K562 (cell line): ENCODE data around the gene OR51L1. TPM values are rescaled to one million over a fixed set of nuclear protein-coding genes. Genes with fewer than 3 reads are reported as not detected.

ENCODE experiments used
- ATAC-seq: fragments of 200-7000 bp; cut with Tn5 transposase; 3 replicates; pipeline ENCODE4 v1.9.1; 2020; ENCODE audit warnings: moderate library complexity
- BruUV-seq: library from RNA; stranded (reverse); fragments of 400-500 nt; replicated peaks from 2 replicates; lab custom pipeline; 2021; lab: Mats Ljungman, UMichigan
- CTCF ChIA-PET: fragments of 300-600 bp; formaldehyde crosslinking; extraction: SDS; loops from one replicate; lab custom pipeline; 2021; ENCODE audit warnings: low intra/inter-chr PET ratio; lab: Yijun Ruan, JAX
- POLR2A ChIA-PET: fragments of 300-600, 350-650 bp; sonication (Branson Sonifier 250); formaldehyde crosslinking; extraction: SDS; loops from one replicate; lab custom pipeline; 2021; ENCODE audit warnings: antibody characterized with exemption, inconsistent platforms; lab: Yijun Ruan, JAX
- DNase-seq, 4 experiments: peaks; one replicate each; pipeline versions ENCODE4 v3.0.0 to v3.0.0-alpha.2; 2011 to 2018; ENCODE audit warnings: low spot score in 3 of 4, mixed read lengths in 3 of 4; ENCODE audit errors: extremely low read depth in 1 of 4
- FAIRE-seq: peaks from 2 replicates; lab custom pipeline; 2011; peaks lifted over from hg19 to GRCh38; lab: Jason Lieb, UNC
- H2AFZ ChIP-seq: 2 replicates; pipeline ENCODE4 v1.6.0; 2011; ENCODE audit warnings: low read depth, low read length, control low read depth, inconsistent platforms
- H3K27ac ChIP-seq: fragments of 200-600 bp; 3 replicates; pipeline ENCODE4 v1.8.0; 2011; ENCODE audit warnings: low read depth, mild to moderate bottlenecking, control low read depth, inconsistent platforms, low read length, moderate library complexity, mixed read lengths; ENCODE audit errors: extremely low read depth
- H3K27me3 ChIP-seq, 2 experiments: fragments of 300-600 bp in 1 of 2; 2 replicates in 1 of 2; 3 replicates in 1 of 2; pipeline versions ENCODE4 v1.6.0 to v1.8.0; 2011; ENCODE audit warnings: inconsistent platforms in 2 of 2, low read length in 2 of 2, mild to moderate bottlenecking in 1 of 2, mixed read lengths in 1 of 2, moderate library complexity in 1 of 2; ENCODE audit not compliant: control insufficient read depth in 2 of 2, insufficient read depth in 2 of 2
- H3K36me3 ChIP-seq: fragments of 300-600 bp; 3 replicates; pipeline ENCODE4 v1.8.0; 2011; ENCODE audit warnings: mild to moderate bottlenecking, low read length, inconsistent platforms; ENCODE audit not compliant: control insufficient read depth, insufficient read depth
- H3K4me1 ChIP-seq, 2 experiments: fragments of 200-600 bp in 1 of 2; replicated peaks in 1 of 2; 2 replicates in 1 of 2; 3 replicates in 1 of 2; pipeline versions ENCODE4 v1.5.1 to v1.8.0; 2011; ENCODE audit warnings: inconsistent platforms in 2 of 2, low read length in 2 of 2, mild to moderate bottlenecking in 1 of 2, mixed read lengths in 1 of 2, moderate library complexity in 1 of 2; ENCODE audit not compliant: control insufficient read depth in 2 of 2, insufficient read depth in 2 of 2
- H3K4me2 ChIP-seq: 2 replicates; pipeline ENCODE4 v1.6.1; 2011; ENCODE audit warnings: low read length, control low read depth, inconsistent platforms, mixed read lengths; ENCODE audit not compliant: insufficient read depth
- H3K4me3 ChIP-seq: fragments of 200-600 bp; sonication (generic), shearing (Covaris generic); 2 replicates; pipeline ENCODE4 v1.5.1; 2016; ENCODE audit warnings: control low read depth, inconsistent platforms
- H3K79me2 ChIP-seq: fragments of 200-600 bp; 3 replicates; pipeline ENCODE4 v1.8.0; 2011; ENCODE audit warnings: low read length, inconsistent platforms; ENCODE audit not compliant: control insufficient read depth, insufficient read depth
- H3K9ac ChIP-seq, 2 experiments: 2 replicates each; pipeline versions ENCODE4 v1.6.0 to v1.6.1; 2011; ENCODE audit warnings: low read depth in 2 of 2, low read length in 2 of 2, control low read depth in 1 of 2, inconsistent platforms in 1 of 2, mild to moderate bottlenecking in 1 of 2, mixed read lengths in 1 of 2; ENCODE audit not compliant: insufficient read depth in 1 of 2
- H3K9me1 ChIP-seq: one replicate; pipeline ENCODE4 v1.6.0; 2011; ENCODE audit warnings: inconsistent platforms, mild to moderate bottlenecking, low read length, moderate library complexity; ENCODE audit not compliant: control insufficient read depth, insufficient read depth
- H3K9me3 ChIP-seq: replicated peaks from 2 replicates; pipeline ENCODE4 v1.5.1; 2011; ENCODE audit warnings: low read depth, low read length, inconsistent platforms; ENCODE audit not compliant: control insufficient read depth, insufficient read depth
- H4K20me1 ChIP-seq: replicated peaks from 2 replicates; pipeline ENCODE4 v1.6.1; 2011; ENCODE audit warnings: low read length, inconsistent platforms, mixed read lengths; ENCODE audit not compliant: control insufficient read depth, insufficient read depth
- ARNT ChIP-seq, 2 experiments: fragments of 450-650 bp; IDR thresholded peaks; 2 replicates each; pipeline ENCODE4 v1.6.1; 2016; ENCODE audit warnings: mild to moderate bottlenecking in 1 of 2
- ATF6 ChIP-seq: sonication (generic); formaldehyde crosslinking; IDR thresholded peaks from 2 replicates; pipeline ENCODE4 v1.4.0; 2020; ENCODE audit warnings: mild to moderate bottlenecking, missing genetic modification reagents
- BHLHE40 ChIP-seq: IDR thresholded peaks from 2 replicates; pipeline ENCODE4 v1.6.1; 2011; ENCODE audit warnings: low read length, improper control_type of control experiment
- ELF1 ChIP-seq: fragments of 200-800 bp; sonication (Bioruptor generic); IDR thresholded peaks from 2 replicates; pipeline ENCODE4 v1.6.1; 2016; ENCODE audit warnings: missing genetic modification characterization, missing compliant biosample characterization
- FOXP4 ChIP-seq: sonication (generic); formaldehyde crosslinking; IDR thresholded peaks from 2 replicates; pipeline ENCODE4 v1.8.0; 2022; ENCODE audit warnings: mild to moderate bottlenecking, missing genetic modification reagents, borderline replicate concordance
- HNRNPUL1 ChIP-seq: fragments of 200-400 bp; formaldehyde crosslinking; IDR thresholded peaks from 2 replicates; pipeline ENCODE4 v1.6.1; 2017; ENCODE audit warnings: low read length
- ID3 ChIP-seq, 2 experiments: fragments of 250-450 bp in 1 of 2; fragments of 450-650 bp in 1 of 2; sonication (Bioruptor Pico) in 1 of 2; IDR thresholded peaks; 2 replicates each; pipeline versions ENCODE4 v1.6.1 to v1.8.0; 2016 to 2021; ENCODE audit warnings: mild to moderate bottlenecking in 2 of 2, moderate library complexity in 2 of 2, missing compliant biosample characterization in 1 of 2, missing genetic modification characterization in 1 of 2
- PML ChIP-seq: IDR thresholded peaks from 2 replicates; pipeline ENCODE4 v1.6.1; 2012; ENCODE audit warnings: low read length, inconsistent platforms
- PTRF ChIP-seq: fragments of 450-650 bp; IDR thresholded peaks from 2 replicates; pipeline ENCODE4 v1.6.1; 2016; ENCODE audit warnings: mild to moderate bottlenecking, missing genetic modification characterization, missing compliant biosample characterization
- RAD51 ChIP-seq: fragments of 450-650 bp; IDR thresholded peaks from 2 replicates; pipeline ENCODE4 v1.7.1; 2016; ENCODE audit warnings: low read depth, mild to moderate bottlenecking, borderline replicate concordance
- TEAD2 ChIP-seq: fragments of 450-650 bp; IDR thresholded peaks from 2 replicates; pipeline ENCODE4 v1.6.1; 2016; ENCODE audit warnings: missing genetic modification characterization, control low read depth, missing compliant biosample characterization
- VEZF1 ChIP-seq: fragments of 200-800 bp; sonication (Bioruptor generic); IDR thresholded peaks from 2 replicates; pipeline ENCODE4 v1.6.1; 2017; ENCODE audit warnings: missing genetic modification characterization, missing compliant biosample characterization
- ZBTB43 ChIP-seq: sonication (generic); formaldehyde crosslinking; IDR thresholded peaks from 2 replicates; pipeline ENCODE4 v1.8.0; 2023; ENCODE audit warnings: mild to moderate bottlenecking, missing genetic modification reagents
- ZNF316 ChIP-seq: fragments of 450-650 bp; IDR thresholded peaks from 2 replicates; pipeline ENCODE4 v1.6.1; 2016
- ZNF764 ChIP-seq: fragments of 250-450 bp; sonication (Bioruptor Pico); IDR thresholded peaks from 2 replicates; pipeline ENCODE4 v1.4.0; 2020; ENCODE audit warnings: low read depth, mild to moderate bottlenecking, moderate library complexity
- ZNF77 ChIP-seq: fragments of 250-450 bp; sonication (Bioruptor Pico); IDR thresholded peaks from 2 replicates; pipeline ENCODE4 v1.5.0; 2020
- WGBS: fragments of 100-300 bp; shearing (Covaris generic); methylation state at CpG from one replicate; pipeline ENCODE4 v1.1.6; 2016; ENCODE audit warnings: low coverage, mixed read lengths; ENCODE audit not compliant: insufficient coverage; ENCODE audit errors: missing lambda C conversion rate; 5-methylcytosine and 5-hydroxymethylcytosine counted together
- in situ Hi-C: fragments of 300-500 bp; cut with MboI; formaldehyde crosslinking; loops from 4 replicates; pipeline ENCODE4 v1.15.0; 2018; ENCODE audit warnings: inconsistent platforms, mixed read lengths
- intact Hi-C: fragments of 100-400 bp; cut with micrococcal nuclease; formaldehyde crosslinking; loops from 2 replicates; pipeline ENCODE4 v1.14.2; 2022
- polyA plus RNA-seq, 8 experiments: library from polyadenylated mRNA; depleted of rRNA in 4 of 8; stranded (reverse) in 5 of 8; unstranded in 3 of 8; fragments of >200 nt; fragmentation: Nextera tagmentation in 2 of 8; fragmentation: Illumina TruSeq in 1 of 8; extraction: Ambion mirVana in 2 of 8; extraction: Trizol in 1 of 8; gene quantifications; 2 replicates each; pipeline versions ENCODE4 v1.2.1 to v1.2.3, GENCODE V29; 2011 to 2014; ENCODE audit warnings: inconsistent platforms in 1 of 8, missing spikeins in 1 of 8
- total RNA-seq, 7 experiments: library from RNA; depleted of rRNA in 6 of 7; stranded (reverse); fragments of >200 nt in 6 of 7; fragmentation: Illumina TruSeq in 2 of 7; extraction: Trizol in 2 of 7; gene quantifications; 2 replicates each; pipeline versions ENCODE4 v1.2.1 to v1.2.3, GENCODE V29; 2011 to 2021; ENCODE audit warnings: low replicate concordance in 1 of 7

OR51L1 gene
- total and polyA plus RNA-seq, 9 of the 15 experiments (the other 6 are each of a cell fraction or from before 2014, with no cell fraction given), result not detected

- no peak for TF ChIP-seq ZBTB43
- no peak for TF ChIP-seq RAD51
- no peak for TF ChIP-seq TEAD2 (tag)
- no peak for TF ChIP-seq ZNF77 (CRISPR knock-in tag)
- no peak for TF ChIP-seq HNRNPUL1
- no peak for TF ChIP-seq PTRF (tag)
- TF ChIP-seq ELF1, result no peak
- TF ChIP-seq, all 486 proteins: peak for 0
Measured at GRCh38 chr11:5040876-5041275, 46.2 kb downstream of the OR51L1 start (continued).

- Histone ChIP-seq H3K4me3 (no peak overlapping the region), H3K9me1 (no peaks in the 10 kb centered on the region), H3K79me2 (no peaks in the 10 kb centered on the region), H3K9ac (no peak overlapping the region), H3K9me3 (no peaks in the 10 kb centered on the region), H3K27ac (no peak overlapping the region), H4K20me1 (no peaks in the 10 kb centered on the region), H3K4me1 (no peaks in the 10 kb centered on the region), H2AFZ (no peak overlapping the region), H3K36me3 (no peaks in the 10 kb centered on the region), H3K4me2 (no peak overlapping the region), H3K27me3 (peaks cover 2 to 8% of the 10 kb centered on the region in 2 experiments; a peak in 3 of 5 replicates)
- in situ Hi-C loops, result no loop called here
- FAIRE-seq, result no peak
- intact Hi-C loops, result no loop called here
- no TSS peak for BruUV-seq
- ChIA-PET CTCF (no interaction called here), POLR2A (no interaction called here)
- ATAC-seq, result no peak
- DNase-seq, result no peak
- WGBS, result 9% methylated on average over 3 of the region's 3 CpGs
- TF ChIP-seq PML (no peak), ID3 (CRISPR knock-in tag; IDR thresholded peaks at IDR 0.05) (no peak), ID3 (tag; IDR thresholded peaks at IDR 0.05) (no peak), ZNF764 (CRISPR knock-in tag) (no peak), FOXP4 (no peak), ATF6 (CRISPR knock-in tag) (no peak), VEZF1 (CRISPR knock-in tag) (no peak), BHLHE40 (no peak), ARNT (IDR thresholded peaks at IDR 0.05) (no peak), ZNF316 (no peak)
Measured at GRCh38 chr11:5042091-5042490, 47.4 kb downstream of the OR51L1 start.
